ENCODE data around the gene CPB1.

- TF ChIP-seq CTCF (IDR thresholded peaks at IDR 0.05 in 8 of 11, conservative IDR thresholded peaks at IDR 0.05 in 3 of 11) (no peak), POLR2AphosphoS5 (IDR thresholded peaks at IDR 0.05) (no peak)
These were observed 17.8 kb upstream of the CPB1 start for GRCh38 chr3:148809835-148810234.

All from spleen (tissue), 7 donors.